NCI-H128 (cell line): ENCODE results near the gene BEND6.
"Not testable (repeated sequence)": the region's sequence is repeated elsewhere in the genome, so short reads cannot be mapped to it uniquely, and the experiment has no call there.

Source experiments
- DNase-seq: peaks from one replicate; lab custom pipeline; 2025; ENCODE audit not compliant: unreplicated experiment; lab: John Stamatoyannopoulos, UW

BEND6 gene

GRCh38 chr6:57026001-57026400 is 71.1 kb downstream of the BEND6 start:
- no peak for DNase-seq

DNA sequence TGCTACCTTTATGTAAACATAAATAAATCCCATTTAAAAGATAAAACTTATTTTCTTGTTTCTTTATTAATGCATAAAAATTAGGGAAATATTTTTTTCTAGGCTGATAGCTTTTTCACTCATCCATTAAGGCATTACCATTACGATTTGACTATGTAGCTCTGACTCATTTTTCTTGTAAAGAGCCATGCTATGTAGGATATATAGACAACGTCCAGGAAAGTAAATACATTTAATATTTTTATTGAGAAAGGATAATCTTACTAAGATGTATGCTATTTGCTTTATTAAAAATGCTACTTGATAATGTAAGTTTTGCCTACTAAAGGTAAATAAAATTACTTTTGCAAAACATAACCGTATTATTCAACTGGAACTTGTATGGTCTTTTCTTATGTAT is 72.4 kb downstream of the BEND6 start:
- no peak for DNase-seq

DNA sequence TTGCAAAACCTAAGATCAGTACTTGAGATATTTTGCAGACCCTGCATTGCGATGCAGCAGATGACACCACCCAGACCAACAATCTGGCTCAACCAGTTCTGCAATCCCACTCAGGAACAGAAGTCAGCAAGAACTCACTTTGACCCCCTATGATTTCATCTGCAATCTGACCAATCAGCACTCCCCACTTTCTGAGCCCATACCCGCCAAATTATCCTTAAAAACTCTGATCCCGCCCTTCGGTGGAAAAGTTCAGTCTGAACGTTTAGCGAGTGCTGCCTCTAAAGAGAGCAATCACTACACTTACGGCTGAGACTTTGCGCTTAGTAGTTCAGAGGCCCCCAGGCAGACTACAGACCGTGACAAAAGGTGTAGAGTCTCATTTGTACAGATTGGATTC is 74.3 kb downstream of the BEND6 start:
- no peak for DNase-seq

DNA sequence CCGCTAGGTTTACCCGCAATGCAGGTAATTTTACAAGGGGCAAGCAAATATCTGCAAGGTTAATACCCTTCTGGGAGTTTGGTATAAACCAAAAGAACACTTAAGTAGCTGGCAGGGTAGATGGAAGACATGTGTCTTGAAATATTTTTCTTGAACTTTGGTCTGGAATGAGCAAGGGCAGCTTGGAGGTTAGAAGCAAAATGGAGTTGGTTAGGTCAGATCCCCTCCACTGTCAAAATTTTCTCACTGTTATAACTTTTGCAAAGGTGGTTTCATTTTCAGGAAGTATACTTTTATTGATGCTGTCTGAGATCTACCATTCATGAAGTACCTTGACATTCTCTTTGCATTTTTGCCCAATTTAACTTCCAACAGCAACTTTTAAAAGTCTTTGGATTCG is 78.3 kb downstream of the BEND6 start:
- DNase-seq: no peak

DNA sequence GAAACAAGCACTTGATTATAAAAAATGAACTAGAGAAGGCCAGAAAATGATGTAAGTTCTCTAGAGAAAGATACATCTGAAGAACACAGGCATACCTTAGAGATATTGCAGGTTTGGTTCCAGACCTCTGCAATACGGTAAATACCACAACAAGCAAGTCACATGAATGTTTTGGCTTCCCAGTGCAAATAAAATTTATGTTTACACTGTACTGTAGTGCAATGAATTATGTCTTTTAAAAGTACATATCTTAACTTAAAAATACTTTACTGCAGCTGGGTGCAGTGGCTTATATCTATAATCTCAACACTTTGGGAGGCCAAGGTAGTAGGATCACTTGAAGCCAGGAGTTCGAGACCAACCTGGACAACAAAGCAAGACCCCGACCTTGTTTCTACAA is 80.6 kb downstream of the BEND6 start:
- DNase-seq: no peak

GRCh38 chr6:57038906-57039305 is 84.0 kb downstream of the BEND6 start:
- no peak for DNase-seq

GRCh38 chr6:57040011-57040410 is 85.1 kb downstream of the BEND6 start:
- no peak for DNase-seq

- not testable (repeated sequence) for DNase-seq
These were observed 89.2 kb downstream of the BEND6 start for GRCh38 chr6:57044061-57044460.

DNA sequence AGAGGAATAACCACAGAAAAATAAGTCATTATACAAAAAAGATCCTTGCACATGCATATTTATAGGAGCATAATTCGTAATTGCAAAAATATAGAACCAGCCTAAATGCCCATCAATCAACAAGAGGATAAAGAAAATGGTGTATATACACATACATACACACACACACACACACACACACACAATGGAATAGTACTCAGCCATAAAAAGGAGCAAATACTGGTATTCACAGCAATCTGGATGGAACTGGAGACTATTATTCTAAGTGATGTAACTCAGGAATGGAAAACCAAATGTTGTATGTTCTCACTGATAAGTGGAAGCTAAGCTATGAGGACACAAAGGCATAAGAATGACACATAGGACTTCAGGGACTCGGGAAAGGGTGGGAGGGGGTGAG is 89.7 kb downstream of the BEND6 start:
- no peak for DNase-seq

GRCh38 chr6:57046332-57047256 is 91.7 kb downstream of the BEND6 start, which contains the start of gene KIAA1586:
KIAA1586 (plus strand) TSS chr6:57046693; CDS start chr6:57046756, 63 bp downstream.
- peak; percentile 86 for DNase-seq

DNA sequence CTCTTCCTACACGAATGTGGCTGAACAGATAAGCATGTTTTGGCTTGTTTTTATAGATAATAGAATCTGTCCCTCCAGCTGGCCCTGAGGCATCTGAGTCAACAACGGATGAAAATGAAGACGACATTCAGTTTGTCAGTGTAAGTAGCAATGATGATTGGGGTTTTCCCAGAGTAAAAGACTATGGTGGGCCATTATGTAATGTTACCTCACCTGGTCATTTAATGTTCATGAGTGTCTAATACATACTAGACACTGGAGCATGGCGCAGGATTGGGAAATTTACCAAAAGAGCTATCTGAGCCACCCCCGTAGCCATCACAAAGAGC is 92.3 kb downstream of the BEND6 start:
- not testable (repeated sequence) for DNase-seq

- DNase-seq: not testable (repeated sequence)
These were observed 93.0 kb downstream of the BEND6 start for GRCh38 chr6:57047859-57048258.

DNA sequence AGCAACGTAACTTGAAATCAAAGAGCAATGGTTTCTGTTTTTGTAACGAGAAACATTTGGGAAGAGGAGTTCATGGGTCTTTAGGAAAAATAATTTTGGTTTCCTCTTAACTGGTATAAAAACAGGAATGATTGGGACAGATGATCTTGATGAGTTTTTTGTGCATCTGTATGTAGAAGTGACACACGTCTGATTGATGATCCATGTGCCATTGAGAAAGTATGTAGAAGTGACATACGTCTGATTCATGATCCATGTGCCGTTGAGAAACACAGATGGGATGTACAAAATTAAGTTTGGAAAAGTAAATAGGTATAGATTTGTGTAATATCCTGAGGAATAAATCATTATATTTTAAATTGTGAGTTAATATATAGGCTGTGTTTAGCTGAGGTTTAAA is 93.7 kb downstream of the BEND6 start:
- DNase-seq: no peak

DNA sequence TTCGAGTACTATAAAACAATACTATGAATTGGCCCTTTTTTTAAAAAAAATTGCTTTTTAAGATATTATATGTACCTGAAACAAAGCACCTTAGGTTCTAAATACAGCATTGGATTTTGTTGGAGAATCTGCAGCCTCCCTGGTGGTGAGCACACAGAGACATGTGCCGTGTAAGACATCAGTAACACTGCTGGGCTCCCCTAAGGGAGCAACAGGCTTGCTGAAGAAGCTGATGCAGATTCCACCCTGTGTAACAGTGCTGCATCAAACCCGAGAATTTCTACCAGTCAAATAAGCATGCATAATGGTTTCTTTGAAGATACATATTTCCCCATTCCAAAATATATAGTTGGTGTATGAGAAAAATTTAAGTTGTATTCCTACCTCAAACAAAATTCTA is 108.9 kb downstream of the BEND6 start:
- DNase-seq: no peak

DNA sequence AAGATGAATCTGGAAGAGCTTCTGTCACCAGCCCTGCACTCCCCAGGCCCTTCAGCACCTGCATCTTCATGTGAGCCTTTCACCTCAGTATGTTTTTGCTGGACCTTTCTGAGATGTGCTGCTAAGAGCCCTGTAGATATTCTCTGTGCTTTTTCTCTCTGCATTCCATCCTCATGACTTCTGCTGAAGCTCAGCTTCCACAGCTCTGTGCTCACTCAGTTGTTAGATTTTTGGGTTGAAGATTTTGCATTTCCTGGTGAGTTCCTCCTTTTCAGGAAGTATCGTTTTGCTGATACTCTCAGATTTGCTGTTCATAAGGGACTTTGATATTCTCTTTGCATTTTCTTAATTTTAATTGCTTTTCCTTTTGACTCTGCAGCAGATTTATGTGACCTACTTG is 109.9 kb downstream of the BEND6 start:
- no peak for DNase-seq

DNA sequence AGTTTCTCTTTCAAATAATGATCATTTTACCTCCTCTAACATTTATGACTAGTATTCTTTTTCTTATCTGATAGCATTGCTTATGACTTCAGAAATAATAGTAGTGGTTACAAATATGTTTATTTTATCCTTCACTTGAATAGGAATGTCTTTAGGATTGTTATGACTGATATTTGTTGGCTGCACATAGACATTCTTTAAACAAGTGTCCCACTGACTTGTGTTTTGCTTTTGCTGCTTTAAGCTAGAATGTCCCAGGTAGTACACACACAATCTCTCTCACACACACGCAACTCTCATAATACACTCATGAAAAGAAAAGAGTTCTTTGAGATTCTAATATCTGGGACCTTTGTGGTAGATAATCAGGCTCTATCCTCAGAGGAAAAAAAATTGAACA is 113.2 kb downstream of the BEND6 start:
- DNase-seq: no peak

GRCh38 chr6:57069228-57069627 is 114.3 kb downstream of the BEND6 start:
- DNase-seq: no peak

- DNase-seq: no peak
These were observed 115.0 kb downstream of the BEND6 start for GRCh38 chr6:57069920-57070331.

- no peak for DNase-seq
These were observed 117.2 kb downstream of the BEND6 start for GRCh38 chr6:57072108-57072507.

- DNase-seq: no peak
These were observed 119.5 kb downstream of the BEND6 start for GRCh38 chr6:57074383-57074782.

- no peak for DNase-seq
These were observed 120.2 kb downstream of the BEND6 start for GRCh38 chr6:57075092-57075491.
